DND-41 (cell line): ENCODE measurements around the gene ARF4.

Source experiments
- ATAC-seq: fragments of 200-7000 bp; cut with Tn5 transposase; 3 replicates; pipeline ENCODE4 v1.9.1; 2021; ENCODE audit warnings: low read depth; ENCODE audit not compliant: insufficient read depth
- DNase-seq: peaks from one replicate; pipeline ENCODE4 v3.0.0-alpha.2; 2020
- H2AFZ ChIP-seq: 2 replicates; pipeline ENCODE4 v1.6.0; 2012; ENCODE audit warnings: low read depth, low read length
- H3K27ac ChIP-seq: 2 replicates; pipeline ENCODE4 v1.5.1; 2012; ENCODE audit warnings: low read length, inconsistent platforms
- H3K27me3 ChIP-seq: fragments of 200-600 bp; sonication (generic); 2 replicates; pipeline ENCODE4 v1.6.0; 2012; ENCODE audit warnings: low read length, mild to moderate bottlenecking, inconsistent platforms; ENCODE audit not compliant: insufficient read depth, poor library complexity
- H3K36me3 ChIP-seq: 2 replicates; pipeline ENCODE4 v1.5.1; 2012; ENCODE audit warnings: low read length, inconsistent platforms; ENCODE audit not compliant: insufficient read depth
- H3K4me1 ChIP-seq: 2 replicates; pipeline ENCODE4 v1.5.1; 2012; ENCODE audit warnings: mild to moderate bottlenecking, low read length; ENCODE audit not compliant: insufficient read depth
- H3K4me2 ChIP-seq: 2 replicates; pipeline ENCODE4 v1.6.0; 2012; ENCODE audit warnings: mild to moderate bottlenecking, moderate library complexity, low read length, inconsistent platforms; ENCODE audit not compliant: insufficient read depth
- H3K4me3 ChIP-seq, 2 experiments: fragments of 200-600 bp in 1 of 2; shearing (Covaris generic) in 1 of 2; 2 replicates each; pipeline ENCODE4 v1.5.1; 2012 to 2016; ENCODE audit warnings: inconsistent platforms in 2 of 2, low read length in 2 of 2, mild to moderate bottlenecking in 2 of 2, low read depth in 1 of 2, moderate library complexity in 1 of 2
- H3K79me2 ChIP-seq: 2 replicates; pipeline ENCODE4 v1.6.0; 2012; ENCODE audit warnings: low read length, inconsistent platforms; ENCODE audit not compliant: insufficient read depth
- H3K9ac ChIP-seq: 2 replicates; pipeline ENCODE4 v1.6.0; 2012; ENCODE audit warnings: low read depth, mild to moderate bottlenecking, inconsistent platforms, low read length, moderate library complexity
- H3K9me3 ChIP-seq: 2 replicates; pipeline ENCODE4 v1.5.1; 2012; ENCODE audit warnings: low read length, moderate library complexity, mild to moderate bottlenecking, inconsistent platforms; ENCODE audit not compliant: insufficient read depth, severe bottlenecking
- H4K20me1 ChIP-seq: 2 replicates; pipeline ENCODE4 v1.6.0; 2012; ENCODE audit warnings: low read length; ENCODE audit not compliant: insufficient read depth
- CTCF ChIP-seq: IDR thresholded peaks from 2 replicates; pipeline ENCODE4 v1.5.1; 2012; ENCODE audit warnings: borderline replicate concordance, low read length, moderate library complexity, mild to moderate bottlenecking; ENCODE audit not compliant: poor library complexity, severe bottlenecking; ENCODE audit errors: extremely low read depth
- EZH2 ChIP-seq: IDR thresholded peaks from 3 replicates; pipeline ENCODE4 v1.6.1; 2012; ENCODE audit warnings: borderline replicate concordance, low read depth, mild to moderate bottlenecking, moderate library complexity, low read length, inconsistent platforms; ENCODE audit not compliant: severe bottlenecking

Gene ARF4

DNA sequence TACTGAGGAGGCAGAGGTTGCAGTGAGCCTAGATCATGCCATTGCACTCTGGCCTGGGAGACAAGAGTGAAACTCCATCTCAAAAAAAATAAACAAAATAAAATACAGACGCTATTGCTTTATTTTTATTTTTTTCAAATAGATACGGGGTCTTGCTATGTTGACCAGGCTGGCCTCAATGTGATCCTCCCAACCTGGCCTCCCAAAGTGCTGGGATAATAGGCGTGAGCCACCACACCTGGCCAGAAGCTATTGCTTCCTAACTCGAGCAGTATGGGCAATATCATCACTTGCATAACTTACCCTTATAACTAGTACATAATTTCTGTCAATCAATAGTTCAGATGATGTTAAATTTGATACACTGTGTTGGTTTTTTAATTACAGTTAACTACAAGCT, 3.0 kb downstream of the ARF4 start:
- H4K20me1 ChIP-seq = peaks cover 54% of the 10 kb centered on the region

DNA sequence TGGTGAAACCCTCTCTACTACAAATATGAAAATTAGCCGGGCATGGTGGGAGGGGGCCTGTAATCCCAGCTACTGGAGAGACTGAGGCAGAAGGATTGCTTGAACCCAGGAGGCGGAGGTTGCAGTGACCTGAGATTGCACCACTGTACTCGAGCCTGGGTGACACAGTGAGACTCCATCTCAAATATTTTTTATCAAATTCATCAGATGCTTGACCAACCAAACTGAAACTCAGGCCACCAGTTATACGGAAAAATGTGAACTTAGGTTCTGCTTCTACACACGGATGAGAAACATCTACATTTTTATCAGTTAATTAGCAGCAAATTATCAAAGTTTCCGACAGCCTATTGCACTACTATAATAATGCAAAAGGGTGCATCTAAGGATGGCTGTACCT, 4.8 kb downstream of the ARF4 start:
- Histone ChIP-seq H3K36me3 (peaks cover 31% of the 10 kb centered on the region), H3K9ac (no peak overlapping the region), H3K79me2 (peaks cover 98% of the 10 kb centered on the region), H3K27ac (no peak overlapping the region), H3K4me3 (no peak overlapping the region), H3K9me3 (no peaks in the 10 kb centered on the region), H2AFZ (no peak overlapping the region), H3K27me3 (no peaks in the 10 kb centered on the region), H4K20me1 (peaks cover 61% of the 10 kb centered on the region), H3K4me2 (peak overlapping the region; percentile 12; the same call in 1 of the 2 replicates), H3K4me1 (peaks cover 32% of the 10 kb centered on the region)
- no peak for DNase-seq
- TF ChIP-seq CTCF (no peak), EZH2 (no peak)
- no peak for ATAC-seq

More for the DNA sequence above, 3.0 kb downstream of the ARF4 start:
- DNase-seq (no peak), ATAC-seq (no peak)
- H3K36me3 ChIP-seq = peaks cover 29% of the 10 kb centered on the region
- no peak overlapping the region for H3K27ac ChIP-seq
- H3K9me3 ChIP-seq = no peaks in the 10 kb centered on the region
- H3K27me3 ChIP-seq = no peaks in the 10 kb centered on the region
- TF ChIP-seq CTCF (no peak), EZH2 (no peak)
- H3K4me3 ChIP-seq = no peak overlapping the region
- no peak overlapping the region for H3K9ac ChIP-seq
- H3K4me2 ChIP-seq = peak overlapping the region; percentile 73
- H3K79me2 ChIP-seq = peaks cover 95% of the 10 kb centered on the region
- H2AFZ ChIP-seq = no peak overlapping the region
- H3K4me1 ChIP-seq = peaks cover 42% of the 10 kb centered on the region

GRCh38 chr3:57587905-57588304, 9.2 kb downstream of the ARF4 start:
- no peaks in the 10 kb centered on the region for H3K27me3 ChIP-seq
- no peak overlapping the region for H3K4me3 ChIP-seq
- H3K4me1 ChIP-seq = 0 out of 2 replicates have a peak, but pooled peaks cover 3% of the 10 kb centered on the region
- no peak overlapping the region for H2AFZ ChIP-seq
- no peak for DNase-seq
- H3K4me2 ChIP-seq = no peak overlapping the region
- H4K20me1 ChIP-seq = peaks cover 58% of the 10 kb centered on the region
- TF ChIP-seq EZH2 (no peak), CTCF (no peak)
- H3K9ac ChIP-seq = no peak overlapping the region
- H3K79me2 ChIP-seq = peaks cover 99% of the 10 kb centered on the region
- no peaks in the 10 kb centered on the region for H3K9me3 ChIP-seq
- peaks cover 44% of the 10 kb centered on the region for H3K36me3 ChIP-seq
- no peak overlapping the region for H3K27ac ChIP-seq
- ATAC-seq = no peak

DNA sequence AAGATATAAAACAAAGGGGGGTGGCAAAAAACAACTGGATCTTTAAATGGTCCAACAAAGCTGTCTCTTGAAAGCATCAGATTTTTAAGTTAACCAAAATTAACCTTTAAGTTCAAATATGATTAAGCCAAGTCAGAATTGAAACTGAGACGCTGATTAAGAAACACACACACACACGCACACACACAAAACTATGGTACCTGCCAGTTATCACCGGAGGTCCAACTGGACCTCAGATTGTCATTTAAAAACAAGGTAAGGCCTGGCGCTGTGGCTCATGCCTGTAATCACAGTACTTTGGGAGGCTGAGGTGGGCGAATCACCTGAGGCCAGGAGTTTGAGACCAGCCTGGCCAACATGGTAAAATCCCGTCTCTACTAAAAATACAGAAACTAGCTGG, 10.4 kb downstream of the ARF4 start:
- no peak overlapping the region for H3K4me2 ChIP-seq
- no peak overlapping the region for H3K27ac ChIP-seq
- no peak for DNase-seq
- no peaks in the 10 kb centered on the region for H3K9me3 ChIP-seq
- ATAC-seq = no peak
- no peak overlapping the region for H2AFZ ChIP-seq
- 0 out of 2 replicates have a peak, but pooled peaks cover 3% of the 10 kb centered on the region for H3K4me1 ChIP-seq
- H4K20me1 ChIP-seq = peaks cover 49% of the 10 kb centered on the region
- no peak overlapping the region for H3K9ac ChIP-seq
- H3K79me2 ChIP-seq = peaks cover 98% of the 10 kb centered on the region
- no peak overlapping the region for H3K4me3 ChIP-seq
- TF ChIP-seq EZH2 (no peak), CTCF (no peak)
- H3K36me3 ChIP-seq = peaks cover 42% of the 10 kb centered on the region
- H3K27me3 ChIP-seq = no peaks in the 10 kb centered on the region
